ENCODE results near the gene TNNI2.

The TNNI2 gene

GRCh38 chr11:1879342-1879940, 40.7 kb downstream of the TNNI2 start:
- TF ChIP-seq TAF1 (IDR thresholded peaks at IDR 0.05; ENCODE audit: low read depth), result no peak
- no peak for TF ChIP-seq YY1 (IDR thresholded peaks at IDR 0.05; ENCODE audit: low read depth)
- no peak for TF ChIP-seq CREB1 (IDR thresholded peaks at IDR 0.05; ENCODE audit: low read depth)

GRCh38 chr11:1879941-1880720, 41.4 kb downstream of the TNNI2 start:
- TF ChIP-seq TCF12 (IDR thresholded peaks at IDR 0.05; ENCODE audit: low read depth) (no peak), RAD21 (IDR thresholded peaks at IDR 0.05; ENCODE audit: low read depth) (no peak), ZBTB7A (IDR thresholded peaks at IDR 0.05; ENCODE audit: low read depth) (no peak), REST (IDR thresholded peaks at IDR 0.05; ENCODE audit: low read depth) (no peak), YY1 (IDR thresholded peaks at IDR 0.05; ENCODE audit: low read depth) (no peak), EGR1 (IDR thresholded peaks at IDR 0.05) (no peak), CEBPB (IDR thresholded peaks at IDR 0.05) (no peak), TAF1 (IDR thresholded peaks at IDR 0.05; ENCODE audit: low read depth) (no peak)

GRCh38 chr11:1880746-1881441, 42.1 kb downstream of the TNNI2 start:
- no peak for TF ChIP-seq REST (IDR thresholded peaks at IDR 0.05; ENCODE audit: low read depth)
- TF ChIP-seq YY1 (IDR thresholded peaks at IDR 0.05; ENCODE audit: low read depth), result no peak
- TF ChIP-seq MAX (IDR thresholded peaks at IDR 0.05), result no peak
- no peak for TF ChIP-seq TCF12 (IDR thresholded peaks at IDR 0.05; ENCODE audit: low read depth)
- no peak for TF ChIP-seq EP300 (IDR thresholded peaks at IDR 0.05; ENCODE audit: borderline replicate concordance)
- TF ChIP-seq EGR1 (IDR thresholded peaks at IDR 0.05), result no peak
- no peak for TF ChIP-seq TAF1 (IDR thresholded peaks at IDR 0.05; ENCODE audit: low read depth)
- no peak for TF ChIP-seq CREB1 (IDR thresholded peaks at IDR 0.05; ENCODE audit: low read depth)
- TF ChIP-seq FOXM1 (IDR thresholded peaks at IDR 0.05; ENCODE audit: borderline replicate concordance, low read depth), result no peak
- TF ChIP-seq ZBTB7A (IDR thresholded peaks at IDR 0.05; ENCODE audit: low read depth), result no peak
- TF ChIP-seq TEAD4 (IDR thresholded peaks at IDR 0.05), result no peak
- TF ChIP-seq RAD21 (IDR thresholded peaks at IDR 0.05; ENCODE audit: low read depth), result no peak
- no peak for TF ChIP-seq NFIC (IDR thresholded peaks at IDR 0.05)
- TF ChIP-seq CEBPB (IDR thresholded peaks at IDR 0.05), result no peak
- no peak for TF ChIP-seq USF1 (IDR thresholded peaks at IDR 0.05)

- TF ChIP-seq CEBPB (IDR thresholded peaks at IDR 0.05) (no peak), CREB1 (IDR thresholded peaks at IDR 0.05; ENCODE audit: low read depth) (no peak), TEAD4 (IDR thresholded peaks at IDR 0.05) (no peak), EGR1 (IDR thresholded peaks at IDR 0.05) (no peak)
Observed at GRCh38 chr11:1881442-1882264, 42.9 kb downstream of the TNNI2 start.

GRCh38 chr11:1882265-1883238, 43.8 kb downstream of the TNNI2 start:
- TF ChIP-seq TAF1 (IDR thresholded peaks at IDR 0.05; ENCODE audit: low read depth), result no peak
- no peak for TF ChIP-seq EGR1 (IDR thresholded peaks at IDR 0.05)
- no peak for TF ChIP-seq TCF12 (IDR thresholded peaks at IDR 0.05; ENCODE audit: low read depth)
- no peak for TF ChIP-seq ZBTB7A (IDR thresholded peaks at IDR 0.05; ENCODE audit: low read depth)
- no peak for TF ChIP-seq FOXM1 (IDR thresholded peaks at IDR 0.05; ENCODE audit: borderline replicate concordance, low read depth)
- peak; percentile 25; the same call in 1 of the 2 replicates for TF ChIP-seq NFIC (IDR thresholded peaks at IDR 0.05)
- TF ChIP-seq YY1 (IDR thresholded peaks at IDR 0.05; ENCODE audit: low read depth), result peak; percentile 57; the same call in 1 of the 2 replicates
- TF ChIP-seq MAX (IDR thresholded peaks at IDR 0.05), result peak; percentile 16; the same call in 1 of the 2 replicates
- no peak for TF ChIP-seq REST (IDR thresholded peaks at IDR 0.05; ENCODE audit: low read depth)
- TF ChIP-seq USF1 (IDR thresholded peaks at IDR 0.05), result no peak
- no peak for TF ChIP-seq CEBPB (IDR thresholded peaks at IDR 0.05)
- TF ChIP-seq RAD21 (IDR thresholded peaks at IDR 0.05; ENCODE audit: low read depth), result peak; percentile 92
